GM23248 (cell line): Measurements from ENCODE around the gene SLC10A4. TPM values are rescaled to one million over a fixed set of nuclear protein-coding genes. Genes with fewer than 3 reads are reported as not detected.

Experiments
- DNase-seq: peaks from one replicate; pipeline ENCODE4 v3.0.0-alpha.2; 2015
- H2AFZ ChIP-seq: fragments of 200-600 bp; sonication (generic); 2 replicates; pipeline ENCODE4 v1.6.1; 2016; ENCODE audit warnings: antibody characterized with exemption
- H3F3A ChIP-seq: fragments of 200-600 bp; sonication (generic); 2 replicates; pipeline ENCODE4 v1.6.1; 2016; ENCODE audit warnings: mild to moderate bottlenecking, antibody characterized with exemption, mixed run types; ENCODE audit not compliant: insufficient read depth
- H3K27ac ChIP-seq: fragments of 200-600 bp; sonication (generic); 2 replicates; pipeline ENCODE4 v1.5.1; 2016; ENCODE audit warnings: mild to moderate bottlenecking
- H3K27me3 ChIP-seq: fragments of 200-600 bp; sonication (generic); replicated peaks from 2 replicates; pipeline ENCODE4 v1.6.1; 2016; ENCODE audit warnings: mild to moderate bottlenecking; ENCODE audit not compliant: insufficient read depth
- H3K36me3 ChIP-seq: fragments of 200-600 bp; sonication (generic); 2 replicates; pipeline ENCODE4 v1.6.1; 2016; ENCODE audit warnings: low read depth, mild to moderate bottlenecking
- H3K4me1 ChIP-seq: fragments of 200-600 bp; sonication (generic); 2 replicates; pipeline ENCODE4 v1.6.1; 2016; ENCODE audit warnings: mild to moderate bottlenecking; ENCODE audit not compliant: insufficient read depth
- H3K4me2 ChIP-seq: fragments of 200-600 bp; sonication (generic); one replicate; pipeline ENCODE4 v1.6.1; 2016; ENCODE audit warnings: mild to moderate bottlenecking; ENCODE audit not compliant: unreplicated experiment
- H3K4me3 ChIP-seq: fragments of 200-600 bp; sonication (generic); 2 replicates; pipeline ENCODE4 v1.5.1; 2016; ENCODE audit warnings: mild to moderate bottlenecking
- H3K79me2 ChIP-seq: fragments of 200-600 bp; sonication (generic); 2 replicates; pipeline ENCODE4 v1.6.1; 2016; ENCODE audit warnings: mild to moderate bottlenecking; ENCODE audit not compliant: insufficient read depth
- H3K9ac ChIP-seq: fragments of 200-600 bp; sonication (generic); 2 replicates; pipeline ENCODE4 v1.6.1; 2016; ENCODE audit warnings: mild to moderate bottlenecking
- H3K9me2 ChIP-seq: fragments of 200-600 bp; sonication (generic); 2 replicates; pipeline ENCODE4 v1.6.1; 2016; ENCODE audit warnings: mixed run types, mild to moderate bottlenecking, moderate library complexity; ENCODE audit not compliant: insufficient read depth
- H3K9me3 ChIP-seq: fragments of 200-600 bp; sonication (generic); one replicate; pipeline ENCODE4 v1.6.1; 2017; ENCODE audit warnings: low read depth
- H4K20me1 ChIP-seq: fragments of 200-600 bp; sonication (generic); 2 replicates; pipeline ENCODE4 v1.6.0; 2016; ENCODE audit not compliant: insufficient read depth
- EZH2 ChIP-seq: fragments of 200-600 bp; sonication (generic); IDR thresholded peaks from 2 replicates; pipeline ENCODE4 v1.6.1; 2018; ENCODE audit warnings: antibody characterized with exemption, mild to moderate bottlenecking; ENCODE audit not compliant: insufficient read depth, poor library complexity, severe bottlenecking
- EZH2phosphoT487 ChIP-seq: fragments of 200-600 bp; sonication (generic); IDR thresholded peaks from 2 replicates; pipeline ENCODE4 v1.6.1; 2018; ENCODE audit warnings: antibody characterized with exemption, moderate library complexity, mild to moderate bottlenecking, low read depth; ENCODE audit not compliant: insufficient read depth
- WGBS, 2 experiments: methylation state at CpG; one replicate each; pipeline ENCODE4 v1.1.6; 2015 to 2017; ENCODE audit warnings: low lambda C conversion rate in 2 of 2, low coverage in 1 of 2; ENCODE audit errors: missing lambda C conversion rate in 2 of 2; 5-methylcytosine and 5-hydroxymethylcytosine counted together
- in situ Hi-C: fragments of 300-500 bp; cut with MboI; formaldehyde crosslinking; loops from 2 replicates; pipeline ENCODE4 v1.15.0; 2020
- polyA plus RNA-seq: library from polyadenylated mRNA; unstranded; fragments of >200 nt; fragmentation: Nextera tagmentation; extraction: Ambion mirVana; gene quantifications from 2 replicates; pipeline ENCODE4 v1.2.1, GENCODE V29; 2016
- total RNA-seq: library from RNA; depleted of rRNA; stranded (reverse); fragments of >200 nt; shearing (Covaris generic); gene quantifications from 2 replicates; pipeline ENCODE4 v1.2.3, GENCODE V29; 2014

Gene SLC10A4
- total and polyA plus RNA-seq, 2 experiments from 2014 or later = not detected

DNA sequence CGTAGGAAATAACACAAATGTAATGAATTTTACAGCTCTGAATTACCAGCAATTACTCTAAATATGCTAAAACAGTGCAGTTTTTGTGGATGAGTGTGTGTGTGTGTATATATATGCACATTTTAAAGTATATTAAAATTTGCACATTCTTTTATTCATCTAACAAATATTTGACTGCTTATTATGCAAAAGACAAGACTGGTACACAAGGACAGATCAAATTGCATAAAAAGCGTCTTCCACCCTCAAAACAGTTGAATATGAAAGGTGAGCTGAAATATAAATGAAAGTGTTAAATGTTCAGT, 20.8 kb downstream of the SLC10A4 start:
- Histone ChIP-seq H3K4me2 (no peak overlapping the region), H4K20me1 (no peaks in the 10 kb centered on the region), H3K9me3 (no peaks in the 10 kb centered on the region), H3K27me3 (no peaks in the 10 kb centered on the region), H3F3A (no peaks in the 10 kb centered on the region), H3K79me2 (no peaks in the 10 kb centered on the region), H3K4me3 (no peak overlapping the region), H3K9ac (no peak overlapping the region), H2AFZ (no peak overlapping the region), H3K9me2 (no peaks in the 10 kb centered on the region), H3K36me3 (peaks cover 34% of the 10 kb centered on the region), H3K4me1 (no peaks in the 10 kb centered on the region), H3K27ac (no peak overlapping the region)
- in situ Hi-C loops = loop anchor here (25.0 kb wide), 1 partner anchor 108 kb away; no protein-coding TSS in a partner anchor
- no peak for DNase-seq
- no peak for TF ChIP-seq EZH2
- no peak for TF ChIP-seq EZH2phosphoT487
- 94 to 95% methylated on average over 2 of the region's 2 CpGs for WGBS, 2 experiments

DNA sequence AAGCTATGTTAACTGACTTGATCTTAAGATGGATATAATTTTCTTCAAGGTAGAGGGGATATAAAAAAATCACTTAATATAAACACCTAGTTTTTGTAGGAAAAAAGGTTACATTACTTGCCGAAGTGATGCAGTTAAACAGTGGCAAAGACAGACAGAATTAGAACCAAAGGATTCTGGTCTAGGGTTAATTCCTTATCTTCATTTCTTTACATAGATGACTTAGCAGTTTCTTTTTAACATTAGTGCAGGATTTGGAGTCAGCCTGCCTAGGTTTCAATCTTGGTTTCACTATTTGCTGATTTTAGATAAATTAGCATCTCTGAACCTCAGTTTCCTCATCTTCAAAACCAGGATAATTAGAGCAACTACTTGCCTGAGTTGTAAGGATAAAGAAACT, 21.2 kb downstream of the SLC10A4 start:
- H4K20me1 ChIP-seq = no peaks in the 10 kb centered on the region
- no peaks in the 10 kb centered on the region for H3K79me2 ChIP-seq
- no peak overlapping the region for H3K4me3 ChIP-seq
- H3K27ac ChIP-seq = no peak overlapping the region
- in situ Hi-C loops = loop anchor here (25.0 kb wide), 1 partner anchor 108 kb away; no protein-coding TSS in a partner anchor
- no peak overlapping the region for H3K9ac ChIP-seq
- no peak overlapping the region for H2AFZ ChIP-seq
- H3F3A ChIP-seq = no peaks in the 10 kb centered on the region
- WGBS, 2 experiments = 92 to 100% methylated on average over 1 of the region's 1 CpG
- H3K9me3 ChIP-seq = no peaks in the 10 kb centered on the region
- no peak for TF ChIP-seq EZH2
- TF ChIP-seq EZH2phosphoT487 = no peak
- H3K36me3 ChIP-seq = peaks cover 34% of the 10 kb centered on the region
- no peak overlapping the region for H3K4me2 ChIP-seq
- no peaks in the 10 kb centered on the region for H3K4me1 ChIP-seq
- no peak for DNase-seq
- no peaks in the 10 kb centered on the region for H3K9me2 ChIP-seq
- no peaks in the 10 kb centered on the region for H3K27me3 ChIP-seq

DNA sequence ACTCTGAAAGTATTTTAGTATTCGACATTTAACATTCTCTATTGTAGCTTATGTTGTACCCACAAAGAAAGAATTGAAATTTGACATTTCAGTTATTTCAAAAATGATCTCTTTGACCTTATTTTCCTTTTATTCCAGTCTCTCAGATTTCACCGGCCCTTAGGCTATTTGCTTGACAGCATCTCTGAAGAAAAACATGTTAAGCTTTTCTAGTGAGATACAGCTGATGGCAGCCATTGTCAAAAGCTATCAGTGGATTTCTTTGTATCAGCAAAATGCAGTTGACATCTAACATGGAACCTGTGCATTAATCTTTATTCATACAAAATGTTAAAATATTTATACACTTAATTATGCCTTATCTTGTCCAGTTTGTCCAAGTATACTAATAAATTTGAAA, 23.6 kb downstream of the SLC10A4 start:
- Histone ChIP-seq H3K27me3 (no peaks in the 10 kb centered on the region), H3K79me2 (no peaks in the 10 kb centered on the region), H3K36me3 (peaks cover 44% of the 10 kb centered on the region), H3K4me3 (no peak overlapping the region), H3F3A (no peaks in the 10 kb centered on the region), H2AFZ (no peak overlapping the region), H3K9me2 (no peaks in the 10 kb centered on the region), H3K9ac (no peak overlapping the region), H3K4me1 (no peaks in the 10 kb centered on the region), H3K27ac (no peak overlapping the region), H3K9me3 (no peaks in the 10 kb centered on the region), H4K20me1 (no peaks in the 10 kb centered on the region), H3K4me2 (no peak overlapping the region)
- no peak for TF ChIP-seq EZH2
- TF ChIP-seq EZH2phosphoT487 = no peak
- no peak for DNase-seq
- 96 to 99% methylated on average over 2 of the region's 2 CpGs for WGBS, 2 experiments
- in situ Hi-C loops = loop anchor here (25.0 kb wide), 1 partner anchor 106 kb away; no protein-coding TSS in a partner anchor

DNA sequence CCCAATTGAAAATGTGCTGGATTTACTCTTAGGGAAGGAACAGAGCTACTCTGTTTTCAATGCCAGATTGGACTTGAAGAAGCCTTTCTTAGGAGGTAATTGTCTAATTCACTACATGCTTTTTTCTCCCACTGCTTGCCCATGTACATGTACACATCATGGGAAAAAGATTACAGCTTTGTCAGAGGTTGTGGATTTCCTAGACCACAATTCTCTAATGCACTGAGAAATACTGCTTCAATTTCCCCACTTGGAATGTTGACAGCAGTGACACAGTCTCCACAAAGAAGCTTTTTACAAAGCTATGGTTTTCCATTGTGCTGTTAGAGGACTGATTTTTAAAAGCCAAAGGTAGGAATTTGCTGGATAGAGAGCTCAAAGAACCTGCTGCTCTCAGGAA, 26.4 kb downstream of the SLC10A4 start:
- no peak overlapping the region for H3K4me3 ChIP-seq
- H3K9me3 ChIP-seq = no peaks in the 10 kb centered on the region
- no peak overlapping the region for H3K9ac ChIP-seq
- DNase-seq = peak; percentile 13
- no peak overlapping the region for H2AFZ ChIP-seq
- H3K4me2 ChIP-seq = no peak overlapping the region
- no peak overlapping the region for H3K27ac ChIP-seq
- no peaks in the 10 kb centered on the region for H3K79me2 ChIP-seq
- no peaks in the 10 kb centered on the region for H3K4me1 ChIP-seq
- no peaks in the 10 kb centered on the region for H3F3A ChIP-seq
- peaks cover 57% of the 10 kb centered on the region for H3K36me3 ChIP-seq
- no peaks in the 10 kb centered on the region for H3K9me2 ChIP-seq
- H3K27me3 ChIP-seq = no peaks in the 10 kb centered on the region
- H4K20me1 ChIP-seq = no peaks in the 10 kb centered on the region
- TF ChIP-seq EZH2phosphoT487 (no peak), EZH2 (no peak)
- in situ Hi-C loops = loop anchor here (25.0 kb wide), 1 partner anchor 103 kb away; no protein-coding TSS in a partner anchor

DNA sequence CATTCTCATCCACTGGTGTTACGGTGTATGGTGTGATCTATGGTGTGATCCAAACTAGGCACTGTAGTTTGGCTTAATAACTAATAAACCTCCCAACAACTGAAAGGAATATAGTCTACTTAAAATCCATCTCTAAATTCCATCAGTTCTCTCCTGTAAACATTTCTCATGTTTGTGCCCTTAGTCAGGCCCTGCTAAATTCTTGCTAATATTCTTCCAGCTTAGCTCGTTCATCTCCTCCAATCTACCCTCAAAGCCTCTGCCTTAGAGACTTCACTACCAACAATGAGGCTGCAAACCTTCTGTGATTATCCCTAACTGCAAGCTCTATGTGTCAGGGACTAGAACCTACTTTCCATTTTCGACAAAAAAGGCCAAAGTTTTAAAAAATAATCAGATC, 35.0 kb downstream of the SLC10A4 start:
- Histone ChIP-seq H4K20me1 (no peaks in the 10 kb centered on the region), H3K79me2 (no peaks in the 10 kb centered on the region), H3K9me2 (no peaks in the 10 kb centered on the region), H2AFZ (no peak overlapping the region), H3F3A (no peaks in the 10 kb centered on the region), H3K9ac (no peak overlapping the region), H3K4me2 (no peak overlapping the region), H3K4me3 (no peak overlapping the region), H3K9me3 (no peaks in the 10 kb centered on the region), H3K27ac (no peak overlapping the region), H3K27me3 (no peaks in the 10 kb centered on the region), H3K4me1 (no peaks in the 10 kb centered on the region), H3K36me3 (peaks cover 45% of the 10 kb centered on the region)
- DNase-seq = no peak
- WGBS, 2 experiments = 81 to 88% methylated on average over 3 of the region's 3 CpGs
- in situ Hi-C loops = loop anchor here (25.0 kb wide), 1 partner anchor 94 kb away; no protein-coding TSS in a partner anchor
- TF ChIP-seq EZH2 (no peak), EZH2phosphoT487 (no peak)
